Measurements from ENCODE around the gene COL1A1. TPM values are rescaled to one million over a fixed set of nuclear protein-coding genes. Genes with fewer than 3 reads are reported as not detected.
A peak's percentile ranks its signal among the peaks of the same experiment; 100 is the strongest.

COL1A1 gene
- total and polyA plus RNA-seq, 2 of the 13 experiments (the other 11 are each of a cell fraction or from before 2014, with no cell fraction given) = 0.05 TPM; not detected in 1

DNA sequence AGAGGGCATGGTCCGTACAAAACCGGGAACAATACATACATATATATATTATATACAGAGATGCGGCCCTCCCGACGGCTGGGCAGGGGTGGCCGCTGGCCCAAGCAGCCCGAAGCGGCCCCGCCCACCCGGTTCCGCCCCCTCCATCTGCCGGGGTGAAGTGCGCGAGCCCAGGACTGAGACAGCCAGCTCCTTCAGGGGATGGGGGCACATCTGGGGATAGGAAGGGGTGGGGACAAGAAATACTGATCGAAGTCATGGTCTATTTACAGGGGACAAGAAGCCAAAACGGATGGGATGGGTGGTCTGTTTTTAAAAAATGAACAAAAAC, 67.7 kb downstream of the COL1A1 start:
- Histone ChIP-seq H3K4me1 (ENCODE audit: insufficient read depth, low read length) (peaks cover 48% of the 10 kb centered on the region), H3K79me2 (ENCODE audit: insufficient read depth, low read length) (no peaks in the 10 kb centered on the region), H2AFZ (ENCODE audit: low read length) (no peak overlapping the region), H3K27ac (ENCODE audit: extremely low read length, insufficient read depth, low read length) (peak overlapping the region; percentile 52), H4K20me1 (ENCODE audit: insufficient read depth, low read length) (no peaks in the 10 kb centered on the region), H3K27me3 (ENCODE audit: control insufficient read depth in 1 of 2, insufficient read depth in 2 of 2, low read length in 2 of 2) (peaks cover 6 to 9% of the 10 kb centered on the region in 2 experiments), H3K36me3 (replicated peaks in 1 of 2; ENCODE audit: control insufficient read depth in 1 of 2, insufficient read depth in 2 of 2, low read length in 2 of 2) (peaks cover 20 to 21% of the 10 kb centered on the region in 2 experiments; a peak in 4 of 5 replicates), H3K4me2 (ENCODE audit: low read depth, low read length) (peak overlapping the region; percentile 48; the same call in 1 of the 2 replicates), H3K9me3 (ENCODE audit: low read length) (no peaks in the 10 kb centered on the region), H3K4me3 (replicated peaks in 1 of 3; ENCODE audit: insufficient read depth in 1 of 3, low read depth in 2 of 3, low read length in 3 of 3) (no peak overlapping the region; a peak in 1 of 6 replicates), H3K9ac (ENCODE audit: insufficient read depth, low read depth, low read length) (no peak overlapping the region)
- ATAC-seq = no peak
- ChIA-PET CTCF (ENCODE audit: low intra/inter-chr PET ratio, low total read pairs) (no interaction called here), POLR2A (no interaction called here)
- in situ Hi-C loops (cut with HindIII; ENCODE audit: extremely low pct_ligation_motif_present, low pct_unique_long_range_greater_than_20kb) (no loop called here), intact Hi-C loops (cut with micrococcal nuclease; ENCODE audit: unreplicated experiment) (loop anchor here (2.0 kb wide), 1 partner anchor 39 kb away; the partner anchor contains the start of gene PDK2)
- WGBS (ENCODE audit: low lambda C conversion rate) = 38% methylated on average over 16 of the region's 16 CpGs
- BruUV-seq (replicated peaks) = no TSS peak
- TF ChIP-seq, protein P1, sequence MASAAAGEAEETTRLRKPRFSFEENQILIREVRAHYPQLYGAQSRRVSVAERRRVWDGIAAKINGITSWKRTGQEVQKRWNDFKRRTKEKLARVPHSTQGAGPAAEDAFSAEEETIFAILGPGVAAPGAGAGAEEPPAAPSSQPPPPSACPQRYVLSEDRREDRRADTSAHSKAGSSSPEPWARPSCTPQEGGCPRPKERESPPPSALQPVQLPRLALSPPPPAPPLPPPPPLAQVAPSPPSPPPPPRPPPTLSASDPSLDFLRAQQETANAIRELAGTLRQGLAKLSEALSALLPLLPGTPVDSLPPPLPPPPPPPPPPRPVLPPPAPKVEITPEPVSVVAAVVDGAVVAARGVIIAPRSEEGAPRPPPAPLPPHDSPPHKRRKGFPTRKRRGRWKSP (CRISPR knock-in tag; IDR thresholded peaks at IDR 0.05) = no peak
- TF ChIP-seq ZNF577 (CRISPR knock-in tag; IDR thresholded peaks at IDR 0.05; ENCODE audit: borderline replicate concordance, low read depth) (no peak), MATR3 (CRISPR knock-in tag; IDR thresholded peaks at IDR 0.05) (no peak), TOE1 (CRISPR knock-in tag; IDR thresholded peaks at IDR 0.05) (no peak)
- no peak for DNase-seq (ENCODE audit: low spot score)
- FAIRE-seq = no peak

Small RNA genes within 50 kb of the gene (small RNA-seq; reads per million reads assigned to genes)
- gene SUMO2P7 (ENCODE audit: insufficient read depth in 2 of 3, insufficient read length in 3 of 3, low read depth in 2 of 3, low replicate concordance in 1 of 3) = 0 reads per million in 3 experiments

Other genes with a start within 250 kb of the COL1A1 start
- 0.51 and 0.55 TPM in 2 replicates for gene DLX4, start 232.4 kb downstream of the COL1A1 start, total RNA-seq (2016; rRNA removed; fragmentation: Illumina TruSeq; extraction: Trizol)
- 2.3 and 2.5 TPM in 2 replicates for gene DLX4, start 232.4 kb downstream of the COL1A1 start, polyA plus RNA-seq (2011; rRNA removed)
- gene DLX3, start 206.4 kb downstream of the COL1A1 start, total RNA-seq (2016; rRNA removed; fragmentation: Illumina TruSeq; extraction: Trizol) = not detected in 2 replicates
- gene DLX3, start 206.4 kb downstream of the COL1A1 start, polyA plus RNA-seq (2011; rRNA removed) = 0.03 and 0.05 TPM in 2 replicates
- 0.69 and 0.77 TPM in 2 replicates for gene ITGA3, start 145.5 kb downstream of the COL1A1 start, total RNA-seq (2016; rRNA removed; fragmentation: Illumina TruSeq; extraction: Trizol)
- 0.48 and 0.59 TPM in 2 replicates for gene ITGA3, start 145.5 kb downstream of the COL1A1 start, polyA plus RNA-seq (2011; rRNA removed)
- 18.5 and 19.2 TPM in 2 replicates for gene PDK2, start 106.3 kb downstream of the COL1A1 start, total RNA-seq (2016; rRNA removed; fragmentation: Illumina TruSeq; extraction: Trizol)
- gene PDK2, start 106.3 kb downstream of the COL1A1 start, polyA plus RNA-seq (2011; rRNA removed) = 59.7 and 66.6 TPM in 2 replicates
- gene SAMD14, start 71.5 kb downstream of the COL1A1 start, total RNA-seq (2016; rRNA removed; fragmentation: Illumina TruSeq; extraction: Trizol) = 0.07 TPM in 1 of 2 replicates, not detected in the other
- 0.22 TPM in 1 of 2 replicates, not detected in the other for gene SAMD14, start 71.5 kb downstream of the COL1A1 start, polyA plus RNA-seq (2011; rRNA removed)
- gene PPP1R9B, start 51.0 kb downstream of the COL1A1 start, total RNA-seq (2016; rRNA removed; fragmentation: Illumina TruSeq; extraction: Trizol) = 11.0 and 15.8 TPM in 2 replicates
- 8.7 and 9.4 TPM in 2 replicates for gene PPP1R9B, start 51.0 kb downstream of the COL1A1 start, polyA plus RNA-seq (2011; rRNA removed)
- gene SGCA, start 35.6 kb downstream of the COL1A1 start, total RNA-seq (2016; rRNA removed; fragmentation: Illumina TruSeq; extraction: Trizol) = not detected in 2 replicates
- not detected in 2 replicates for gene SGCA, start 35.6 kb downstream of the COL1A1 start, polyA plus RNA-seq (2011; rRNA removed)
- gene TMEM92, start 72.8 kb upstream of the COL1A1 start, total RNA-seq (2016; rRNA removed; fragmentation: Illumina TruSeq; extraction: Trizol) = not detected in 2 replicates
- 0.07 and 0.10 TPM in 2 replicates for gene TMEM92, start 72.8 kb upstream of the COL1A1 start, polyA plus RNA-seq (2011; rRNA removed)
- gene XYLT2, start 144.5 kb upstream of the COL1A1 start, total RNA-seq (2016; rRNA removed; fragmentation: Illumina TruSeq; extraction: Trizol) = 7.5 and 22.1 TPM in 2 replicates
- 17.0 and 22.7 TPM in 2 replicates for gene XYLT2, start 144.5 kb upstream of the COL1A1 start, polyA plus RNA-seq (2011; rRNA removed)
- 217 and 294 TPM in 2 replicates for gene MRPL27, start 171.6 kb upstream of the COL1A1 start, total RNA-seq (2016; rRNA removed; fragmentation: Illumina TruSeq; extraction: Trizol)
- 131 and 137 TPM in 2 replicates for gene MRPL27, start 171.6 kb upstream of the COL1A1 start, polyA plus RNA-seq (2011; rRNA removed)
- gene EME1, start 171.6 kb upstream of the COL1A1 start, total RNA-seq (2016; rRNA removed; fragmentation: Illumina TruSeq; extraction: Trizol) = 17.3 and 24.6 TPM in 2 replicates
- gene EME1, start 171.6 kb upstream of the COL1A1 start, polyA plus RNA-seq (2011; rRNA removed) = 13.4 and 20.7 TPM in 2 replicates
- gene LRRC59, start 195.9 kb upstream of the COL1A1 start, total RNA-seq (2016; rRNA removed; fragmentation: Illumina TruSeq; extraction: Trizol) = 222 and 239 TPM in 2 replicates
- gene LRRC59, start 195.9 kb upstream of the COL1A1 start, polyA plus RNA-seq (2011; rRNA removed) = 87.3 and 93.2 TPM in 2 replicates
- gene ACSF2, start 224.6 kb upstream of the COL1A1 start, total RNA-seq (2016; rRNA removed; fragmentation: Illumina TruSeq; extraction: Trizol) = 32.0 and 87.3 TPM in 2 replicates
- gene ACSF2, start 224.6 kb upstream of the COL1A1 start, polyA plus RNA-seq (2011; rRNA removed) = 109 and 117 TPM in 2 replicates